Measurements from ENCODE around the gene TOP2A. TPM values are rescaled to one million over a fixed set of nuclear protein-coding genes. Genes with fewer than 3 reads are reported as not detected.

The TOP2A gene
- total and polyA plus RNA-seq, 9 of the 15 experiments (the other 6 are each of a cell fraction or from before 2014, with no cell fraction given), result 133 to 347 (median 259) TPM

GRCh38 chr17:40355123-40355803 lies 62.4 kb downstream of the TOP2A start (continued):
- no peak for TF ChIP-seq ZBTB40 (IDR thresholded peaks at IDR 0.05)
- no peak for TF ChIP-seq ZBTB40 (CRISPR knock-in tag; IDR thresholded peaks at IDR 0.05)
- TF ChIP-seq ZBTB1 (CRISPR knock-in tag; IDR thresholded peaks at IDR 0.05; ENCODE audit: borderline replicate concordance, low read depth), result no peak
- no peak for TF ChIP-seq HMBOX1 (IDR thresholded peaks at IDR 0.05)
- no peak for TF ChIP-seq PATZ1 (CRISPR knock-in tag; IDR thresholded peaks at IDR 0.05; ENCODE audit: borderline replicate concordance)
- no peak for TF ChIP-seq FOXA1 (IDR thresholded peaks at IDR 0.05; ENCODE audit: borderline replicate concordance)
- no peak for TF ChIP-seq ZNF592 (IDR thresholded peaks at IDR 0.05)
